GM10266 (cell line): ENCODE data around the gene MCAM.

Experiments used
- DNase-seq: peaks from one replicate; pipeline ENCODE4 v3.0.0; 2012; ENCODE audit errors: extremely low spot score
- CTCF ChIP-seq: IDR thresholded peaks from 2 replicates; pipeline ENCODE4 v1.5.1; 2012; ENCODE audit warnings: mild to moderate bottlenecking, low read depth; ENCODE audit not compliant: control insufficient read depth, insufficient read depth; ENCODE audit errors: missing control alignments

Gene MCAM

GRCh38 chr11:119318240-119319135 is 1.6 kb upstream of the MCAM start:
- TF ChIP-seq CTCF, result no peak
- DNase-seq, result peak; percentile 93

GRCh38 chr11:119317592-119318239 is 786 bp upstream of the MCAM start:
- DNase-seq, result no peak
- TF ChIP-seq CTCF, result no peak

- no peak for TF ChIP-seq CTCF
- no peak for DNase-seq
Observed at GRCh38 chr11:119316016-119316728, 758 bp downstream of the MCAM start.

GRCh38 chr11:119315131-119316015 is 1.6 kb downstream of the MCAM start:
- no peak for TF ChIP-seq CTCF
- DNase-seq, result peak; percentile 56

GRCh38 chr11:119314726-119315125 is 2.2 kb downstream of the MCAM start:
- TF ChIP-seq CTCF, result no peak
- DNase-seq, result no peak

GRCh38 chr11:119310682-119311052 is 6.3 kb downstream of the MCAM start:
- DNase-seq, result no peak
- no peak for TF ChIP-seq CTCF
